Loucy (cell line): ENCODE measurements around the gene LRRC28.

Experiments used
- H2AFZ ChIP-seq: fragments of 200-600 bp; sonication (generic); 2 replicates; pipeline ENCODE4 v1.6.0; 2016; ENCODE audit warnings: antibody characterized with exemption, mild to moderate bottlenecking, low read length, moderate library complexity
- H3F3A ChIP-seq: fragments of 200-600 bp; 2 replicates; pipeline ENCODE4 v1.6.0; 2016; ENCODE audit warnings: antibody characterized with exemption, low read depth, mild to moderate bottlenecking
- H3K27me3 ChIP-seq: fragments of 200-600 bp; sonication (generic); 2 replicates; pipeline ENCODE4 v1.6.1; 2014; ENCODE audit warnings: low read length, mild to moderate bottlenecking; ENCODE audit not compliant: insufficient read depth, poor library complexity, severe bottlenecking
- H3K36me3 ChIP-seq: fragments of 200-600 bp; sonication (generic); 2 replicates; pipeline ENCODE4 v1.6.1; 2016; ENCODE audit warnings: low read length; ENCODE audit not compliant: insufficient read depth
- H3K4me1 ChIP-seq: fragments of 200-600 bp; sonication (generic); 2 replicates; pipeline ENCODE4 v1.5.1; 2014; ENCODE audit warnings: low read length, mild to moderate bottlenecking; ENCODE audit not compliant: insufficient read depth, poor library complexity, severe bottlenecking
- H3K4me2 ChIP-seq: fragments of 200-600 bp; sonication (generic); 2 replicates; pipeline ENCODE4 v1.6.0; 2014; ENCODE audit warnings: antibody characterized with exemption, low read length, low read depth, mild to moderate bottlenecking; ENCODE audit not compliant: poor library complexity, severe bottlenecking
- H3K4me3 ChIP-seq: fragments of 200-600 bp; sonication (generic); 2 replicates; pipeline ENCODE4 v1.5.1; 2014; ENCODE audit warnings: low read length, mild to moderate bottlenecking, mixed read lengths; ENCODE audit not compliant: poor library complexity, severe bottlenecking
- H3K79me2 ChIP-seq: fragments of 200-600 bp; sonication (generic); 2 replicates; pipeline ENCODE4 v1.6.1; 2014; ENCODE audit warnings: low read length; ENCODE audit not compliant: insufficient read depth
- H3K9ac ChIP-seq: fragments of 200-600 bp; sonication (generic); 2 replicates; pipeline ENCODE4 v1.6.0; 2014; ENCODE audit warnings: mild to moderate bottlenecking, low read depth, low read length, moderate library complexity; ENCODE audit not compliant: poor library complexity, severe bottlenecking
- H3K9me2 ChIP-seq: fragments of 200-600 bp; sonication (generic); replicated peaks from 2 replicates; pipeline ENCODE4 v1.6.1; 2016; ENCODE audit warnings: low read depth, low read length, mixed read lengths
- H3K9me3 ChIP-seq: fragments of 200-600 bp; sonication (generic); 2 replicates; pipeline ENCODE4 v1.6.1; 2014; ENCODE audit warnings: mild to moderate bottlenecking, antibody characterized with exemption, low read length, low read depth; ENCODE audit not compliant: insufficient read depth
- H4K20me1 ChIP-seq: fragments of 200-600 bp; sonication (generic); 2 replicates; pipeline ENCODE4 v1.6.0; 2014; ENCODE audit warnings: antibody characterized with exemption, low read length, mild to moderate bottlenecking; ENCODE audit not compliant: insufficient read depth, poor library complexity, severe bottlenecking
- CTCF ChIP-seq: fragments of 200-600 bp; sonication (generic); conservative IDR thresholded peaks from 2 replicates; pipeline ENCODE4 v1.5.1; 2014; ENCODE audit warnings: mild to moderate bottlenecking, antibody characterized with exemption, low read length
- EZH2phosphoT487 ChIP-seq: fragments of 200-600 bp; IDR thresholded peaks from 2 replicates; pipeline ENCODE4 v1.6.1; 2018; ENCODE audit warnings: antibody characterized with exemption, mild to moderate bottlenecking, moderate library complexity, borderline replicate concordance

LRRC28 gene

GRCh38 chr15:99226802-99227201, 24.5 kb upstream of the LRRC28 start:
- H3K27me3 ChIP-seq = no peaks in the 10 kb centered on the region
- H3K36me3 ChIP-seq = no peaks in the 10 kb centered on the region
- no peaks in the 10 kb centered on the region for H3F3A ChIP-seq
- no peak overlapping the region for H3K4me3 ChIP-seq
- no peaks in the 10 kb centered on the region for H3K4me1 ChIP-seq
- no peaks in the 10 kb centered on the region for H3K79me2 ChIP-seq
- no peak for TF ChIP-seq CTCF
- no peak for TF ChIP-seq EZH2phosphoT487
- H4K20me1 ChIP-seq = no peaks in the 10 kb centered on the region
- H2AFZ ChIP-seq = no peak overlapping the region
- H3K9me3 ChIP-seq = no peaks in the 10 kb centered on the region
- no peak overlapping the region for H3K9ac ChIP-seq
- no peak overlapping the region for H3K4me2 ChIP-seq
- no peaks in the 10 kb centered on the region for H3K9me2 ChIP-seq

- Histone ChIP-seq H3K9ac (no peak overlapping the region), H3K27me3 (no peaks in the 10 kb centered on the region), H3K4me1 (no peaks in the 10 kb centered on the region), H3K4me3 (no peak overlapping the region), H3K36me3 (no peaks in the 10 kb centered on the region), H3K9me3 (no peaks in the 10 kb centered on the region), H3F3A (no peaks in the 10 kb centered on the region), H3K9me2 (no peaks in the 10 kb centered on the region), H4K20me1 (no peaks in the 10 kb centered on the region), H3K79me2 (no peaks in the 10 kb centered on the region), H2AFZ (no peak overlapping the region), H3K4me2 (no peak overlapping the region)
- no peak for TF ChIP-seq EZH2phosphoT487
- TF ChIP-seq CTCF = no peak
Observed at GRCh38 chr15:99228120-99228770, 23.0 kb upstream of the LRRC28 start.

- H4K20me1 ChIP-seq = no peaks in the 10 kb centered on the region
- no peak overlapping the region for H2AFZ ChIP-seq
- no peaks in the 10 kb centered on the region for H3K4me1 ChIP-seq
- H3K9ac ChIP-seq = no peak overlapping the region
- no peaks in the 10 kb centered on the region for H3K27me3 ChIP-seq
- no peaks in the 10 kb centered on the region for H3K9me3 ChIP-seq
- H3K4me3 ChIP-seq = no peak overlapping the region
- no peak overlapping the region for H3K4me2 ChIP-seq
- H3K36me3 ChIP-seq = no peaks in the 10 kb centered on the region
- no peaks in the 10 kb centered on the region for H3F3A ChIP-seq
- H3K9me2 ChIP-seq = no peaks in the 10 kb centered on the region
- no peak for TF ChIP-seq EZH2phosphoT487
- TF ChIP-seq CTCF = no peak
- no peaks in the 10 kb centered on the region for H3K79me2 ChIP-seq
Observed at GRCh38 chr15:99230867-99231266, 20.4 kb upstream of the LRRC28 start.
